GM18861 (cell line): Measurements from ENCODE around the gene COL4A5.
"Not testable (repeated sequence)": the region's sequence is repeated elsewhere in the genome, so short reads cannot be mapped to it uniquely, and the experiment has no call there.

Experiments
- ATAC-seq: cut with Tn5 transposase; IDR thresholded peaks from one replicate; pipeline ENCODE4 v1.9.1; 2021; ENCODE audit not compliant: unreplicated experiment

Gene COL4A5

DNA sequence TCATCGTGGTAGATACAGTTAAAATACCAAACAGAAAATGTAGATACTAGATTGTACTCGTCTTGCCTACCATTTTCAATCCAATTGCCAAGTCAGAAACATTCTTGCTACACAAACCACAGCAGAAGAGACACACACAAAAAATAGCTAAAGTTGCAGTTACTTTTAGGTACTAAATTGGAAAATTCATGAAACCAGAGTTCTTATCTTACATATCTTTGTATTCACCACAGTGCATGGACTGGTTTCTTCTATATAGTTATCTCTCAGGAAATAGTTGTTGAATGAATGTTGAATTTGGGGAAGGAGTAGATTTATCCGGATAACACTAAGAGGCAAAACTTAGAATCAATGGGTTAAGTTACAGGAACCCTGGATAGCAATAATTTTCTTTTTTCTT is 14.2 kb downstream of the COL4A5 start:
- no peak for ATAC-seq

DNA sequence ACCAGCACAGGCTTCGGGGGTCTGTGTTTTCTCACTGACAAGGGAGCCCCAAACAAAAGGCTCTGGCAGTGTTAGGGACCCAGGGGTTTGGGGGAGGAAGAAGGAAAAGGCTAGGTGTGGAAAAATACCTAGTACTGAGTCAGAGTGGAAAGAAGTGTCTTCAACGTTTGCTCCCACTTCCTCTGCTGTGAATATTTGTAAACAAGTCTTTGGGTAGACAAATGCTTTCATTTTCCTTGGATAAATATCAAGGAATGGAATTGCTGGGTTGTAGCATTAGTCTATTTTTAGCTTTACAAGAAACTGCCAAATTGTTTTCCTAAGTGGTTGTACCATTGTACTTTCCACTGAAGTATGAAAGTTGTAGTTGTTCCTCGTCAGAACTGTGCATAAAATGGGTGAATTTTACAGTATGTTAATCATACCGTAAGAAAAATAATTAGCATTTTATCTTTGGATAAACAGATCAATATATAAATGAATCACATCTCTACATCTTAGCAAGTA is 17.4 kb downstream of the COL4A5 start:
- ATAC-seq: no peak

DNA sequence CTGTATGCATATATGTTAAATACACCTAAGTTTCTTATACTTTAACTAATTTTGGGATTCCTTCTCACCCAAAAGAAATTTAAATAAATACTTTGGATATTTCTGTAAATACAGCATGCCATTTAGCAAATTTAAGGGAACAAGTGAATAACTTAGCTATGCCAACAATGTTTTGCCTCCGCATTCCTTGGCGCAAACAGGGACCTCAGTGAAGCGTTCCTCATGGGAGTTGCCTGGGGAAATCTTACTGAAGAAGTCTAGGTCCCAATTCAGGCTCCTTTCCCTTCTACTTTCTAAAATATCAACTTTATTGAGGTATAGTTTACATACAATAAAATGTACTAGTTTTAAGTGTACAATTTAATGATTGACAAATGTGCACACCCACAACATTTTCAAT is 25.0 kb downstream of the COL4A5 start:
- ATAC-seq: no peak

DNA sequence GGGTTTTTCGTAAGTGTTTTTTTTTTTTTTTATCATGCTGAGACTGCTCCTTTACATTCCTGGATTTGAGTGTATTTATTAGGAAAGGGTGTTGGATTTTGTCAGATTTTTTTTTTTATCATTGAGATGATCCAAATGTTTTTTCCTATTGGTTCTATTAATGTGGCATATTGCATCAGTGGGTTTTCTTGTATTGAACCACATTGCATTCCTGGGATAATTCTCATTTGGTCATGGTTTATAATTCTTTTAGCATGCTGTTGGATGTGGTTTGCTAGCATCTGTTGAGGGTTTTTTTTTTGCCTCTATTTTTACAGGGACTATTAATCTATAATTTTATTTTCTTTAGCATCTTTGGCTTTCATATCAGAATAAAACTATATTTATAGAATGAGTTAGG is 28.8 kb downstream of the COL4A5 start:
- ATAC-seq: no peak

DNA sequence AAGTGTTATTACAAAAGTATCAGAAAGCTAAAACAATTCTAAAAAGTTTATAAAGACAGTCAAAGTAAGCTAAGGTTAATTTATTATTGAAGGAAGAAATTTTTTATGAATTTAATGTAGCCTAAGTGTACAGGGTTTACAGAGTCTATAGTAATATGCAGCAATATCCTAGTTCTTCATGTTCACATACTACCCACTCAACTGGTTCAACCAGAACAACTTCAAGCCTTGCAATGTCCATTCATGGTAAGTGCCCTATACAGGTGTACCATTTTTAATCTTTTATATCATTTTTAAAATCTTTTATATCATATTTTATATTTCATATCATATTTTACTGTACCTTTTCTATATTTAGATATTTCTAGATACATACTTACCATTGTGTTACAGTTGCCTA is 34.3 kb downstream of the COL4A5 start:
- no peak for ATAC-seq

DNA sequence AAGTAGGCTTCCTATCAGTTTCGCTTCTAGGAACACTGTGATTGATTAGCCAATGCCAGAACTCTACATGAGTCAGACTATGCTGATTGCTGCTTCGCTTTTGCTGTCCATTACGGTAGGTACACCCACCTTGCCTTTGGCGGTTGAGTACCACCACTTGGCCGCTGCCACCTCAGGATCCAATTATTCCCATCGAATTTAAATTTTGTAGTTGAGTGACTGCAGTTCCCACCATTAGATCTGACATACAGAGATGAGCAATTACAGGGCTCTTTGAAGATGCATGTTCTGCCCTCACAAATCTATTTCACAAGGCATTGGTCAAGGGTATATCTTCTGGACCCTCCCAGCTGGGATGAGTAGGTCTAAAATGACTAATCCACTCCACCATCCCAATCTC is 41.9 kb downstream of the COL4A5 start:
- ATAC-seq: not testable (repeated sequence)

DNA sequence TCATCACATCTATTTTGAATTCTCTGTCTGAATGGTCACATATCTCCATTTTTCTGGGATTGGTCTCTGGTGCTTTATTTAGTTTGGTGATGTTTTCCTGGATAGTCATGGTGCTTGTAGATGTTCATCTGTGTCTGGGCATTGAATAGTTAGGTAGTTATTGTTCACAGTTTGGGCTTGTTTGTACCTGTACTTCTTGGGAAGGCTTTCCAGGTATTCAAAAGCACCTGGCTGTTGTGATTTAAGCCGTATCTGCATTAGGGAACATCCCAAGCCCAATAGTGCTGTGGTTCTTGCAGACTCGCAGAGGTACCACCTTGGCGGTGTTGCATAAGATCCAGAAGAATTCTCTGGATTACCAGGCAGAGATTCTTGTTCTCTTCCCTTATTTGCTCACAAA is 44.6 kb downstream of the COL4A5 start:
- ATAC-seq: no peak

DNA sequence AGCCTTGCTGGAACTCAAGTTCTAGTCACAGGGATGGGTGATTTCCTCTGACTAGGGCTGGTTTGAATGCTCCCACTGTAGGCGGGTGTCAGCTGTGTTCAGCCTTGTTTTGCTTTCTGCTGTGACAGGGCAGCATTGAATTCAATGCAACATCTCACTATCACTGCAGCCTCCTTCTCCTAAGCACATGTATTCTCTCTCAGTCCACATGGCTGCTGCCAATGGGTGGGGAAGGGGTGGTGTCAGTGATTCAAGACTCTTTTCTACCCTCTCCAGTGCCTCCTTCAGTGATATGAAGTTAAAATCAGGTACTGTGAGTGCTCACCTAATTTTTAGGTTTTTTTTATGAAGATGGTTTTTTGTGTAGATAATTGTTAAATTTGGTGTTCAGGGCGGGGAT is 46.3 kb downstream of the COL4A5 start:
- ATAC-seq: no peak

DNA sequence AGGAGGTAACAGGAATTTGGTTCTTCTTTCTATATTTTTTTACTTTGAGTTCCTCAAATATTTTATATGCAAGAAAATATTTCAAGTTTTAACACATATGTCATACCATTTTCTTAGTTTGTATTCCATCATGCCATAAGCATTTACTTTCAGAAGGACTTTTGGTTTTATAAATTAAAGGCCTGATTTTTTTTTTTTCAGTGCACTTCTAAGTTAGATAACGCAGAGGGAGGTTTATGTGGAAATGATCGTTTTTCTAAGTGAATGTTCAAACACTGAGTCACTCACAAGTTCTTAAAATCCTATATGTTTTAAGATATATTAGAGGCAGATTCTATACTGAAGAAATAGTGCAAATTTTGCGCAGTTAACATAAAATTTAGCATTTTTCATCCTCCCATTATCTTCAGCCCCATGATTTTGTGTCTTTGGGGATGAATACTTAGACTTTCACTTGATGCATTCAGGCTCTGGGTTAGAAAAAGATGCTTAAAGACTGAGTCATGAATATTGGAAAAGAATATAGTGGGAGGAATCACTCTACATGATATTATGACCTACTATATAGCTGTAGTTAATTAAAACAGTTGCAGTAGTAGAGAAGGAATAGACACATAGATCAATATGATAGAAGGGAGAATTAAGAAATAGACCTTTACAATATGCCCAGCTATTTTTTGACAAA is 54.9 kb downstream of the COL4A5 start:
- no peak for ATAC-seq

DNA sequence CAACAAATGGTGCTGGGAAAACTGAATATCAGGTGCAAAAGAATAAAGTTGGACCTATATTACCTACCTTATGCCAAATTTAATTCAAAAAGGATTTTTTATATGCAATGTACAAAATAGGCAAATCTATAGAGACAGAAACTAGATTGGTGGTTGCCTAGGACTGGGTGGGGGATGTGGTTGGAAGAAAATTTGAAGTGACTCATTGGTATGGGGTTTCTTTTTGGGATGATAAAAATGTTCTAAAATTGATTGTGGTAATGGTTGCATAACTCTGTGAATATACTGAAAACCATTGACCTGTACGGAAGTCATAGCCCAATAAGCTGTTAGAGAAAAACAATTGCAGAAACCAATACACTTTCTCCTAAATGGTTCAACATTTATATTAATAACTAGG is 72.1 kb downstream of the COL4A5 start:
- no peak for ATAC-seq

DNA sequence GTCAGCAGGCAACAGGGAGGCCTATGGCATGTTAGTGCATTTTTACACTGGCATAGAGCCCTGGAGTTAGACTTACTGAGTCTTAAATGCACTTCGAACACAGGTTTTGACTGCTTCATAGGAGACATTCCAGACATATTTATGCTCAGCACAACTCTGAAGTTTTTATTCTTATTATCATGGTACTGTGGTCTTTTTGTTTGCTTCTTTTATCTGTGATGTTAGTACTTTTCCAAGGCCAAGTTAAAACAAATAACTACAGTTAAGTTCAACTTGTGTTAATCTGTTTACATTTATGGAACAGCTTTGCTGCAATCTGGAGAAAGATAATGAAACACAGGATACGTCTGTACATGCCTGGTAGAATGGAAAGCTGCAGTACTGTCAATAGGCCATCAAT is 76.5 kb downstream of the COL4A5 start:
- no peak for ATAC-seq

DNA sequence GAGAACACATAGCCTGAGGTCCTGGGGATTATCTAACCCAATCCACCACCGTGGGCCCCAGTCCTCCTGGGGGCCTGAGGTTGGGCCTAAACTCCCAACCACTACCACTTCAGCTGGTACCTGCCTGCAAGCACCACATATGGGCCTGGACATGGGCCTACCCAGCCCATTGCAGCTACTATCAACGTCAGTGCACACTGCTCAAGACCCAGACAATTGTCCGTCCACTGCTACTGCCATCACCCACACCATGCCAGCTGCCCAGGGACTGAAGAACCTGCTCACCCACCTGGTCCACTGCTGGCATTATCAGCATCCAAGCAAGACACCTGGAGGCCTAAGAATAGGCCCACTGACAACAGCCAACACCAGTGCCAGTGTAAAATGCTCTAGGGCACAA is 88.1 kb downstream of the COL4A5 start:
- no peak for ATAC-seq

DNA sequence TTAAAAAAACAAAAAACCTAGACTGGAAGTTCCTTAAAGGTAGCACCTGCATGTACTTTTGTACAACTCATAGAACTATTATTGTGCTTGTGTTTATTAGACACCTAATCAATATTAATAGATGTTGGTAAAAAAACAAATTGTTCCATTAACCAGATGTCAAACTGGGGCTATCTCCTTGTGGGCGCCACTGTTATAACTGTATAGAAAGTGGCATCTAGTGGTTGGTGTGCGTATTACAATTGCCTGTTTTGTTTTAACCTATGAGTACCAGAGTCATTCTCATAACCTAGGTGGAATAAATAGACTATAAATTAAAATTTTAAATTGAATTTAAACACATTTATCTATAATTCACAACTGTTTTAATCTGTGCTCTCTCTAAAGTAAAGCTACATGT is 97.4 kb downstream of the COL4A5 start:
- peak; percentile 99 for ATAC-seq

DNA sequence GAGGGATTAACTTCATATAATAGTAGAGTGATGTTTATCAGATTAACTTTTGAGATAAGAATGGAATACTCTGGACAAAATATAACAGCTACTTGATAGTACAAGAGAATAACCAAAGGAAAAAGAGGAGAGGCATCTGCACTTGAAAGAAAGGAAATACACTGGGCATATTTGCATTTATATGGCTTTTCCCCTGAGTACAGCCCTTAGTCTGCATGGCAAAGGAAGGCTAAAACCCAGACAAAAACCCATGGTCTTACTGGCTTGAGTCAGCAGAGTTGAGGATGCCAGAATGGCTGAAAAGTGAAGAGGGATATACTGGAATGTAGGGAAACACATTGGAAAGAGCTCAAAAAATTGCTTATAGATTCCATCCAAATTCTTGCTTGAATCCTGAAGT is 101.6 kb downstream of the COL4A5 start:
- no peak for ATAC-seq

DNA sequence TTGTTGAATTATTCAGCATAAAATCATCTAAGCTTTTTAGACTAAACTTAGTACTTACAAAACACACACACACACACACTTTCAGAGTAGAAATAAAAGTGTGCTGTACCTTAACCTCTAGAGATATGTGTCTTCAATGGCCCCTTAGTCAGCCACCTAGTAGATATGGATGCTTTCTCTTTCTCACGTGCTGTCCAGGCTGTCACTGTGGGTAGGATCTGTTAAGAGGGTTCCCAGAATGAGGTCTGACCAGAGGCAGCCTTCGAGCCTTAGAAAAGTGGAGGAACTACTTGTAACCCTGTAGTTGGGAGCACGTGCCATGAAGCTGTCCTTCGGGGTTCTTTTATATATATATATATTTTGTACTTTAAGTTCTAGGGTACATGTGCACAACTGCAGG is 117.9 kb downstream of the COL4A5 start:
- no peak for ATAC-seq

DNA sequence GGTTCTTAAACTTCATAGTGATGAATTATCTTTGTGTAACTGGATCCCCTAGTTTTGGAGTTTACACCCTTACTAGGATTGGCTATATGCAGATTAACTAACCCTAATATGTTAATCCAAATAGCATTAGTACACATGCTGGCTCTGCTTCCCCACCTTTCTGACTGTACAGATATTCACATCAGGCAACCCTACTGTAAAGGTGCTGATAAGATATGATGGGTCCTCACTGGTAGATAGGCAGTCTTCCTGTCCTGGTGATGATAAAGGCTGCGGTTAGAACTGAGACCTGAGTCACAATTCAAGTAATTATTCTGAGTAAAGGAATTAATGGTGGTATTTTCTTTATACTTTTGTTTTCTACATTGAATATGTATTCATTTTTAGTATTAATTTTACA is 118.6 kb downstream of the COL4A5 start:
- ATAC-seq: no peak

DNA sequence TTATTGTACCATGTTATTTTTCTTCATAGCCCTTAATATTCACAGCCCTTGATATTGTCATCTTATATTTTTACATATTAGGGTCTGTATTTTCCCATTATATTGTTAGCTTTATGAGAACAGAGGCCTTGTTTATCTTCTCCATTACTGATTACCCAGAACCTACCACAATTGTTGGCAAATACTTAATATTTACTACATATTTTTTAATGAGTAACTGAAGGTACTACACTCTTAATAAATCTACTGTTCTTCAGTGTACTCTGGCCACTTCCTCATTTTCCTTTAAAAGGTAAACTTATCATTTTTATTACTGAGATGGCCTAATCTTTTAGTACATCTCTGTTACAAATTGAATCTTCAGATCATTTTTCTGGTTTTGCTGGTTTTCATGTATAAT is 133.5 kb downstream of the COL4A5 start:
- ATAC-seq: peak; percentile 88

DNA sequence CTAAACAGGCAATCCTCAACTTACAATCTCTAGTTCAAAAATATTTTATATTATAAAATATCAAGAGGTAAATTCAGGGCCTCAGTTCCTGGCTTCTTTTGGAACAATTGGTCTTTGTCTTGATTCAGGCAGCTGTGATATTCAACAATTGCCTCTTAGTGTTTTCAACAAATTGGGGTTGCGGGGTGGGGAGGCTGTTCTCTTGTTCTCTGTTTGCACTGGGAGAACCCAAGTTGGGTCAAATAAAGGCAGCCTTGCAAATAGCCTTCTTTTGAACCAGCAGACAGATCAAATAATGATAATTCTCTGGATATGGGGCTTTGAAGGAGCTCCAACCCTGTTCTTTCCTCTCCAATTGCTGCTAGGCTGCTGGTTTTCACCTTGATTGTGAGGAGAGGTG is 142.5 kb downstream of the COL4A5 start:
- ATAC-seq: no peak

DNA sequence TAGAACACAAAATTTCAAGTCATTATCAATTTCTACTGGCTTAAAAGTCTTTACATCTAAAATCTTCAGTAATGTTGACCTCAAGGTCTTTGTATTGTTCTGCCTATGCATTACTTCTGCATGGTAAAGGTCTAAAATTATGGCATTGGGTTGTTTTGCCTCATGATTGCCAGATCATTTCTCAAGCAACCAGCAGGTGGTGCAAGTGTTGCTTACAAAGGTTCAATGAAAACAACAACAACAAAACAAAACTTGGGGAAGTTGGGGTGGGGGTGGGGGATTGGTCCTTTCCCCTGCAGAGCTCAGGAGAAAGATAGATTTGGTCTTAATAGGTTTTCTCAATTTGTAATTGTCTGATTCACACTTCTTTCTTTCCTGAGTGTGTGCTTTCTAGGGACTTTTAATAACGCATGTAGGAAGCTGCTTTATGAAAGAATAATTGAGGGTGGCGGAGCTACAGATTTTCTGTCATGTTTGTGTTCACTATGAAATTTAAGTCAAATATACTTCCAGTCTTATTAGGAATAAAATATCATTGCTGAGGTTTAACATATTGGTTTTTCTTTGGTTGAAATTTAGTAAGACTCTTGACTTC is 145.1 kb downstream of the COL4A5 start:
- peak; percentile 46 for ATAC-seq

DNA sequence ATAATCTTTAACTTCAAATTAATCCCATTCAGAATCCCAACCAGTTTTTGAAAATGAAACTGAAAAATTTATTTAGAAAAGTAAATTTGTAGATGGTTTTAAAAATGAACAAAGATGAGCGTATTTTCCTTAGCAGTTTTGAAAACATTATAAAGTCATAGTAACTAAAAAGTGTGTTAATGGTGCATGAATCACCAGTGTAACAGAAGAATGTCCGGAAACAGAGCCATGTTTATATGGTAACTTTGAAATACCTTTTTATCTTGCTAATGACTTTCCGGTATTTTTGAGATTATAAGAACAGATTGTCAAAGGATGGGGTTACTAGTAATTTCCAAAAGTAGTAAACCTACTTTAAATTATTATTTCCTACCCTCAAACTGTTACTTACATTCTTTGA is 150.9 kb downstream of the COL4A5 start:
- no peak for ATAC-seq

DNA sequence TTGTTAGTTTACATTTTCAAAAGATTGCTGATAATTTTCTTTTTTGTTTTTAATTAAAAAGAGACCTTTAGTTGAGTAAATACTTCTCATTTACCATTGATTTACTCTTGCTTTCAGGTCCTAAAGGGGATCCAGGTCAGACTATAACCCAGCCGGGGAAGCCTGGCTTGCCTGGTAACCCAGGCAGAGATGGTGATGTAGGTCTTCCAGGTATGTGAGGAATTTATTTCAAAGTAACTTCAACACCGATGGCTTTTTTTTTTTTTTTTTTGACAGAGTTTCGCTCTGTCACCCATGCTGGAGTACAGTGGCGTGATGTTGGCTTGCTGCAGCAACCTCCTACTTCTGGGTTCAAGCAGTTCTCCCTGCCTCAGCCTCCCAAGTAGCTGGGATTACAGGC is 161.6 kb downstream of the COL4A5 start:
- ATAC-seq: no peak

DNA sequence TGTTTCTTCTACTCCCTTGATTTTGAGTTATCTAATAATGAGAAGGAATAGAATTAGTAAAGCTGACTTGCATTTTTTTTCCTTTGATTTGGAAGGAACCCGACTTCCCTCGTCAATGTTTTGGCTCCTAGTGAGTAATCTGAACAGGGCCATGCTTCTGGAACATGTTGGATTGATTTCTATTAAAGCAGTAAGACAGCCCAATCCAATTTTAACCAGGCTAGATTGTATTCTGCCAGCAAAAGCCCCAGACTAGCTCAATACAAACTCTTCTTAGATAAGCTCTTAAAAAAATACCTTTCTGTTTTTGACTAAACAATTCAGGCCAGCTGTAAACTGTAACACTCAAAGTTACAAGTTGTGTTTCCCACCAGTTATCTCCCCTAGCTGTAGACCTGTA is 170.5 kb downstream of the COL4A5 start:
- ATAC-seq: no peak

DNA sequence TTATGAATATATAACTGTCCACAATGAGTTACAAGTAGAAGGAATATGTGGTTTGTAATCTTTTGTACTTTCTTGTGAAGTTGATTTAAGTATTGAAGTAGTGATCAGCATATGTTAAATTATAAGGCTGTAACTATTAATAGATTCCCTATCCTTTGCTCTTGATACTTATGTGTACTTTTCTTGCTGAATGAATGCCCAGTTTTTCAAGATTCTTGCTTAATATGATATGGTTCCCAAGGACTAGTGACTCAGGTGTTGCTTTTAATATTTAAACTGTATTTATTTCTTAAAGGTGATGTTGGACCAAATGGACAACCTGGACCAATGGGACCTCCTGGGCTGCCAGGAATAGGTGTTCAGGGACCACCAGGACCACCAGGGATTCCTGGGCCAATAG is 175.0 kb downstream of the COL4A5 start:
- no peak for ATAC-seq
